Measurements from ENCODE around the gene ESRRB.

ESRRB gene

DNA sequence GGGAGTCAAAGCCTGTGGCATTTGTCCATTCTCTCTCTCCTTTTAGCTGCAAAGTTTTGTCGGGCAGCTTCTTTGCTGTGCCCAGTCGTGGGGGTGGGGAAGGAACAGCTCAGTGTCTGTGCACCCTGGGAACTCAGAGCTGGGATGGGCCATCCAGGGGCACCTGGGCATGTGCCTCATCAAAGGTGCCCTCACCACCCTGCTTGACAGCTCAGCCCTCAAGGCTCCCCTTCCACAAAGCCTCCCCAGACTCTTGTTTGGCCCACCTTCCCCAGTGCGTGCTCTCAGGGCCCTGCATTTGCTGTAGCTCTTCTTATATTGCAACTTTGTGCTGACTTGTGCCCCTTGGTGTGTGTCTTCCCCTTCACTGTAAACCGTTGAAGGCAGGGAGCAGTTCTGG, 112.6 kb downstream of the ESRRB start:
- DNase-seq (ENCODE audit: low read depth, low spot score), result no peak
- TF ChIP-seq, protein P1, sequence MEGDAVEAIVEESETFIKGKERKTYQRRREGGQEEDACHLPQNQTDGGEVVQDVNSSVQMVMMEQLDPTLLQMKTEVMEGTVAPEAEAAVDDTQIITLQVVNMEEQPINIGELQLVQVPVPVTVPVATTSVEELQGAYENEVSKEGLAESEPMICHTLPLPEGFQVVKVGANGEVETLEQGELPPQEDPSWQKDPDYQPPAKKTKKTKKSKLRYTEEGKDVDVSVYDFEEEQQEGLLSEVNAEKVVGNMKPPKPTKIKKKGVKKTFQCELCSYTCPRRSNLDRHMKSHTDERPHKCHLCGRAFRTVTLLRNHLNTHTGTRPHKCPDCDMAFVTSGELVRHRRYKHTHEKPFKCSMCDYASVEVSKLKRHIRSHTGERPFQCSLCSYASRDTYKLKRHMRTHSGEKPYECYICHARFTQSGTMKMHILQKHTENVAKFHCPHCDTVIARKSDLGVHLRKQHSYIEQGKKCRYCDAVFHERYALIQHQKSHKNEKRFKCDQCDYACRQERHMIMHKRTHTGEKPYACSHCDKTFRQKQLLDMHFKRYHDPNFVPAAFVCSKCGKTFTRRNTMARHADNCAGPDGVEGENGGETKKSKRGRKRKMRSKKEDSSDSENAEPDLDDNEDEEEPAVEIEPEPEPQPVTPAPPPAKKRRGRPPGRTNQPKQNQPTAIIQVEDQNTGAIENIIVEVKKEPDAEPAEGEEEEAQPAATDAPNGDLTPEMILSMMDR (IDR thresholded peaks at IDR 0.05; ENCODE audit: insufficient read depth, low read length, missing control alignments), result no peak
- POLR2A ChIA-PET, result no interaction called here
- CTCF ChIA-PET, result interaction anchor here (1.4 kb wide), 1 partner anchor 135 kb away, joined by 3 read pairs; no protein-coding TSS in a partner anchor
- no peak overlapping the region for H3K4me3 ChIP-seq (ENCODE audit: low read depth, low read length)

DNA sequence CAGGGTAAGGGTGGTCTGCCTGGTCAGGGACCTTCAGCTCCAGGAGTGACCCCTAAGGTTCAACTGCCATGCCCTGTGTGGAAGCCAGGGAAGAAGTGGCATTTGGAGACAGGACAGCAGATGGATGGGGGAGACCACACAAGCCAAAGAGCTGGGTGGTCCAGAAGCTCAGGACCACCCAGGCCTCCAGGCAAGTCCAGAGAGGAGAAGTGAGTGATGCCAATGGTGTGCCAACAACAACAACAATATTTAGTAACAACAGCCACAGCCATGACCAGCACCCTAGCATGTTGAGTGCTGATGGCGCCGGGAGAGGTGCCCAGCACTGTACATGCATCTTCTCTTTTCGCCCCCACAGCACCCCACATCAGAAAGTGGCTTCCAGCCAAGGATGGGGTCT, 113.7 kb downstream of the ESRRB start:
- CTCF ChIA-PET, result interaction anchor here (1.4 kb wide), 1 partner anchor 136 kb away, joined by 3 read pairs; no protein-coding TSS in a partner anchor
- TF ChIP-seq, protein P1 (IDR thresholded peaks at IDR 0.05; ENCODE audit: insufficient read depth, low read length, missing control alignments), result no peak
- no peak for DNase-seq (ENCODE audit: low read depth, low spot score)
- POLR2A ChIA-PET, result no interaction called here
- no peak overlapping the region for H3K4me3 ChIP-seq (ENCODE audit: low read depth, low read length)

DNA sequence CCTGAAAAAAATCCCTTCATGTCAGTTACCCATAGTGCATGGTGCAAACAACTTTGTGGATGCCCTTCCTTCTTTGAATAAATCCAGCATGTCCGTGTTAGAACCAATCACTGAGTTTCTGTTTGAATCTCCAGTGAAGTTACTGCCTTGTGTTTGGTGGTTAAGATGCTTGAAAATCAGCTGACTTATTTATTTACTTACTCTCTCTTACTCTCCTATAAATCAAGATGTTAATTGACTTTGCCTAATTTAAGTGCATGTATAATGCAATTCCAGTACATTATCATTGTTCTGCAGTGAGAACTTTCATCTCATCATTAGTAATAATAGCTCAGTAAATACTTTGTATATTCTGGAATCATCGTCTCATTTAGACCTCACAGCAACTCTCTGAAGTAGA, 114.2 kb downstream of the ESRRB start:
- no peak for DNase-seq (ENCODE audit: low read depth, low spot score)
- POLR2A ChIA-PET, result no interaction called here
- CTCF ChIA-PET, result no interaction called here
- H3K4me3 ChIP-seq (ENCODE audit: low read depth, low read length), result no peak overlapping the region
- TF ChIP-seq, protein P1 (IDR thresholded peaks at IDR 0.05; ENCODE audit: insufficient read depth, low read length, missing control alignments), result no peak

DNA sequence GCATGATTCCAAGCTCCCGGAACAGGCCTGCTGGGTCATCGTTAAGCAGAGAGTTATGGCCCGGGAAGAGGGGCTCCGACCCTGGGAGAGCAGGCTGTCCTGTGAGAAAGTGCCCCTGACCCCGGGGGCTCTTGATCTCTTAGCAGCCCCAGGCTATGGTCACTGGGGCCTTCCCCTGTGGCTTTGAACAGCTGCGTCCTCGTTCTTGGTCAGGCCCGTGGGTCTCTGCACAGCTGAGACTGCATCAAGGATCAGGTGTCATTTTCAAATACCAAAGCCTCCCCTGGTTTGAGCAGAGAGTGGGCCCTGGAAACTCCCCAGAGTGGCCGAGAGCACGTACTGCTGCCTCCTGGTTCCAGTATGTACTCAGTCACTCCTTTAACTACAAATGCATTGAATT, 114.8 kb downstream of the ESRRB start:
- ChIA-PET POLR2A (no interaction called here), CTCF (no interaction called here)
- H3K4me3 ChIP-seq (ENCODE audit: low read depth, low read length), result no peak overlapping the region
- TF ChIP-seq, protein P1 (IDR thresholded peaks at IDR 0.05; ENCODE audit: insufficient read depth, low read length, missing control alignments), result no peak
- no peak for DNase-seq (ENCODE audit: low read depth, low spot score)

DNA sequence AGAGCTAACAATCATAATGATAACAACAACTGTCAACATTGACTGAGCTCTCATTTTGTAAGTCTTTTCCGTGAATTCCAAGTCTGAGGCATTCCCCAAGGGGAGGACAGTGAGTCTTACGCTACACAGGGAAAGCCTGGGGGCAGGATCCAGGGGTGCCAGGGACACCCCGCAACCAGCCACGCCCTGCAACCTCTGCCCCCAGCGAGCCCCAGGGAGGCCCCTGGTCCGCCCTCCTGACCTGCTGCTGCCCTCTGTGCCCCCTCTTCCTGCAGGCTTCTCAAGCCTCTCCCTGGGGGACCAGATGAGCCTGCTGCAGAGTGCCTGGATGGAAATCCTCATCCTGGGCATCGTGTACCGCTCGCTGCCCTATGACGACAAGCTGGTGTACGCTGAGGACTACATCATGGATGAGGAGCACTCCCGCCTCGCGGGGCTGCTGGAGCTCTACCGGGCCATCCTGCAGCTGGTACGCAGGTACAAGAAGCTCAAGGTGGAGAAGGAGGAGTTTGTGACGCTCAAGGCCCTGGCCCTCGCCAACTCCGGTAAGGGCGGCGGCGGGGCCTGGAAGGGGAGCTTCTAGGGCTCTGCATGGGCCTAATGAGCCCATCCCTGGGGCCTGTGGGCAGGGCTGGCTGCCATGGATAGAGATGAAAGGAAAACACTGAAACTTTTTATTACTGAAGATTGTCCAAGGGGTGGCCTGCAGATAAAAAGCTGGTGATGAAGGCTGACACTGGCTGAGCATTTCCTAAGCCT, 115.4 kb downstream of the ESRRB start:
- no peak overlapping the region for H3K4me3 ChIP-seq (ENCODE audit: low read depth, low read length)
- TF ChIP-seq, protein P1 (IDR thresholded peaks at IDR 0.05; ENCODE audit: insufficient read depth, low read length, missing control alignments), result no peak
- CTCF ChIA-PET, result no interaction called here
- DNase-seq (ENCODE audit: low read depth, low spot score), result no peak
- POLR2A ChIA-PET, result no interaction called here

DNA sequence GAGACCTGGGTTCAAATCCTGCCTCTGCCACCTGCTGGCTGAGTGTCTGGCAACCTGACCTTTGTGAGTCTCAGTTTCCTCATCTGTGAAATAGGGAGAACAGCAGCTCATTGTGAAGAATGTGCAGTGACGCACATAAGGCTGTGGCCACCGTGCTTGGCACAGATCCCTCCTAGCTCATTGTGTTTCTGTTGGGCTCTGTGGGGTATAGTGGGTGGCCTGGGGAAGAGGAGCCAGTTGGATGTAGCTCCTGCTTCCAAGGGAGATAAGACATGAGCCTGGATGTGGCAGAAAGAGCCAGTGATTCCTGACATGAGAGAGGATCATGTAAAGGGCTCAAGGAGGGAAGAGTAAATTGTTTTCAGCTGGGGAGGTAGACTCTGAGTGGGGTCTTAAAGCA, 120.0 kb downstream of the ESRRB start:
- no peak overlapping the region for H3K4me3 ChIP-seq (ENCODE audit: low read depth, low read length)
- TF ChIP-seq, protein P1 (IDR thresholded peaks at IDR 0.05; ENCODE audit: insufficient read depth, low read length, missing control alignments), result no peak
- CTCF ChIA-PET, result no interaction called here
- no peak for DNase-seq (ENCODE audit: low read depth, low spot score)
- POLR2A ChIA-PET, result no interaction called here
